Activated CD8-positive, alpha-beta T cell treated with anti-CD3 and anti-CD28 coated beads, Interleukin-2, amount 10 ng/mL, durations not matched to agents 7 days and 5 days (primary cell): ENCODE results near the gene RGS10. TPM values are rescaled to one million over a fixed set of nuclear protein-coding genes. Genes with fewer than 3 reads are reported as not detected.
"Not testable (repeated sequence)": the region's sequence is repeated elsewhere in the genome, so short reads cannot be mapped to it uniquely, and the experiment has no call there.

ENCODE experiments used
- ATAC-seq: fragments of 150-1000 bp; cut with Tn5 transposase; one replicate; pipeline ENCODE4 v1.10.0; 2021; ENCODE audit warnings: moderate library complexity
- CTCF ChIA-PET: fragments of 350-600 bp; sonication (Branson Sonifier 250); formaldehyde crosslinking; loops from one replicate; lab custom pipeline; 2021; ENCODE audit warnings: antibody characterized with exemption; lab: Charles Lee
- POLR2A ChIA-PET: fragments of 350-600 bp; sonication (Branson Sonifier 250); formaldehyde crosslinking; loops from one replicate; lab custom pipeline; 2021; ENCODE audit warnings: antibody characterized with exemption; lab: Charles Lee
- DNase-seq: peaks from one replicate; pipeline ENCODE4 v3.0.0-alpha.2; 2020
- H3K27ac Mint-ChIP-seq: one replicate; pipeline ENCODE4 v1.8.0; 2021; ENCODE audit warnings: mild to moderate bottlenecking, mixed read lengths
- H3K27me3 Mint-ChIP-seq: one replicate; pipeline ENCODE4 v1.8.0; 2021; ENCODE audit warnings: low read depth, mixed read lengths
- H3K36me3 Mint-ChIP-seq: one replicate; pipeline ENCODE4 v1.8.0; 2021; ENCODE audit warnings: low read depth, mixed read lengths
- H3K4me1 Mint-ChIP-seq: one replicate; pipeline ENCODE4 v1.8.0; 2021; ENCODE audit warnings: low read depth, mixed read lengths
- H3K4me3 Mint-ChIP-seq: one replicate; pipeline ENCODE4 v1.8.0; 2021; ENCODE audit warnings: mild to moderate bottlenecking, mixed read lengths
- H3K9me3 Mint-ChIP-seq: one replicate; pipeline ENCODE4 v1.8.0; 2022; ENCODE audit warnings: mixed read lengths; ENCODE audit not compliant: insufficient read depth
- total RNA-seq, 2 experiments: library from RNA; stranded (reverse); gene quantifications; one replicate each; pipeline ENCODE4 v1.2.3, GENCODE V29; 2021

The RGS10 gene
- total RNA-seq, 2 experiments from 2014 or later: 166 TPM

- POLR2A ChIA-PET: no interaction called here
- Mint-ChIP-seq H3K4me1 (peaks cover 13% of the 10 kb centered on the region), H3K9me3 (no peaks in the 10 kb centered on the region), H3K4me3 (no peak overlapping the region), H3K36me3 (no peaks in the 10 kb centered on the region), H3K27ac (no peak overlapping the region), H3K27me3 (peaks cover 12% of the 10 kb centered on the region)
- DNase-seq (no peak), ATAC-seq (no peak)
- CTCF ChIA-PET: interaction anchor here (0.6 to 2.1 kb wide), 2 partner anchors 21 to 267 kb away, joined by 3 to 8 read pairs; no protein-coding TSS in a partner anchor
These were observed 76.4 kb downstream of the RGS10 start for GRCh38 chr10:119466076-119466475.

DNA sequence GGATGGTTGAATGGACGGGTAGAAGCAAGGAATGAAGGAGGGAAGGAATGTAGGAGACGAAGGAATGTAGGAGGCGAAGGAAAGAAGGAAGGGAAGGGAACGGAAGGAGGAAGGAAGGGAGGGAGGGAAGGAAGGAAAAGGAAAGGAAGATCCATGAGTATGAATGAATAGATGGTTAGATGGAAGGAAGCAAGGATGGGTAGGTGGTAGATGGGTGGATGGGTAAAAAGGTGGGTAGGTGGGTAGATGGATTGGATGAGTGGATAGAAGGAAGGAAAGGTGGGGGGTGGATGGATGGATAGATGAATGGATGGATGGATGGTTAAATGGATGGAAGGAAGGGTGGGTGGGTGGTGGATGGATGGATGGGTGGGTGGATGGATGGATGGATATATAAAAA lies 77.4 kb downstream of the RGS10 start:
- Mint-ChIP-seq H3K27ac (no peak overlapping the region), H3K36me3 (no peaks in the 10 kb centered on the region), H3K4me3 (no peak overlapping the region), H3K9me3 (no peaks in the 10 kb centered on the region), H3K27me3 (peaks cover 12% of the 10 kb centered on the region), H3K4me1 (peaks cover 13% of the 10 kb centered on the region)
- DNase-seq (no peak), ATAC-seq (no peak)
- ChIA-PET POLR2A (no interaction called here), CTCF (interaction anchor here (2.1 kb wide), 1 partner anchor 20 kb away, joined by 8 read pairs; no protein-coding TSS in a partner anchor)

- CTCF ChIA-PET, H3K36me3 Mint-ChIP-seq, H3K9me3 Mint-ChIP-seq, ATAC-seq, H3K4me3 Mint-ChIP-seq, DNase-seq, H3K27ac Mint-ChIP-seq, POLR2A ChIA-PET: not testable (repeated sequence)
- peaks cover 12% of the 10 kb centered on the region for H3K27me3 Mint-ChIP-seq
- peaks cover 13% of the 10 kb centered on the region for H3K4me1 Mint-ChIP-seq
These were observed 79.3 kb downstream of the RGS10 start for GRCh38 chr10:119463195-119463594.

- no peak for DNase-seq
- Mint-ChIP-seq H3K36me3 (no peaks in the 10 kb centered on the region), H3K27ac (no peak overlapping the region), H3K9me3 (no peaks in the 10 kb centered on the region), H3K4me3 (no peak overlapping the region), H3K4me1 (peaks cover 13% of the 10 kb centered on the region), H3K27me3 (peaks cover 12% of the 10 kb centered on the region)
- ChIA-PET CTCF (no interaction called here), POLR2A (no interaction called here)
- ATAC-seq: no peak
These were observed 79.7 kb downstream of the RGS10 start for GRCh38 chr10:119462773-119463172.

- ChIA-PET CTCF (no interaction called here), POLR2A (no interaction called here)
- DNase-seq (no peak), ATAC-seq (no peak)
- H3K36me3 Mint-ChIP-seq: no peaks in the 10 kb centered on the region
- H3K4me3 Mint-ChIP-seq: no peak overlapping the region
- H3K27me3 Mint-ChIP-seq: peaks cover 11% of the 10 kb centered on the region
- H3K27ac Mint-ChIP-seq: no peak overlapping the region
- peaks cover 13% of the 10 kb centered on the region for H3K4me1 Mint-ChIP-seq
- no peaks in the 10 kb centered on the region for H3K9me3 Mint-ChIP-seq
These were observed 80.6 kb downstream of the RGS10 start for GRCh38 chr10:119461923-119462322.

GRCh38 chr10:119461380-119461779 lies 81.1 kb downstream of the RGS10 start:
- POLR2A ChIA-PET: no interaction called here
- H3K4me3 Mint-ChIP-seq: no peak overlapping the region
- H3K27ac Mint-ChIP-seq: no peak overlapping the region
- H3K27me3 Mint-ChIP-seq: peaks cover 8% of the 10 kb centered on the region
- CTCF ChIA-PET: interaction anchor here (1.8 kb wide), 1 partner anchor 16 kb away, joined by 8 read pairs; no protein-coding TSS in a partner anchor
- H3K4me1 Mint-ChIP-seq: peaks cover 7% of the 10 kb centered on the region
- no peak for ATAC-seq
- DNase-seq: no peak
- H3K36me3 Mint-ChIP-seq: no peaks in the 10 kb centered on the region
- no peaks in the 10 kb centered on the region for H3K9me3 Mint-ChIP-seq

DNA sequence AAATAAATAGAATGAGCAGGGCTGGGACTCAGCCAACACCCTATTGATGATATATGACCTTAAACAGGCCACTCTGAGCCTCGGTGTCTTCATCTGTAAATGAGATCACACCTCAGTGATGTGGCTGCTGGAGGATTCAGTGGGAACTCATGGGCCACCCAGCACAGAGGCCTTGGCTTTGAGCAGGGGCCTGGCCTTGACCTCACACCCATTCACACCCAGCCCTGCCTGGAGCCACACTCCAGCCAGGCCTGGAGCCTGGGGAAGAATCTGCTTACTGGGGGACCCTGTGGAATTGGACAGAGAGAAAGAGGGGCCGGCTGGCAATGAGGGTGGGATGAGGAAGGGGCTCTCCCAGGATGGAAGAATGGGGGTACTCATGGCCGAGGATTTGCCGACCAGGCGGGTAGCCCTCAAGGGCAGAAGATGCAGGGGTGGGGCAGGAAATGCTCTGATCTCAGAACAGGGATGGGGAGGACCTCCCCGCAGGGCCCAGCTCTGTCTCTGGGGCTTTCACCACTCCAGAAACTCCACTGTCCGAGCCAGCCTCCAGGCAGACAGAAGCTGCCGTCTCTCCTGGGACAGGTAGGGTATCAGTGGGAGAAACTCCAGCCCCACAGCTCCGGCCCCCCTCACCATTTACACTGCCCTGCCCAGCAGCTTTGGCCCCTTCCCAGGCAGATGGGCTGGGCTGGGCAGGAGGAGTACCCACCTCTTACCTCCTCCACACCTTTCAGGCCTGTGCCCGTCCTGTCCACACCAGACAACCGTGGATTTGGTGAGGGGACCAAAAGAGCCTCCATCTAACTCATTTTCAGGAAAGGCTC lies 81.9 kb downstream of the RGS10 start:
- ChIA-PET POLR2A (no interaction called here), CTCF (interaction anchor here (1.8 kb wide), 1 partner anchor 15 kb away, joined by 8 read pairs; no protein-coding TSS in a partner anchor)
- DNase-seq: no peak
- Mint-ChIP-seq H3K4me3 (no peak overlapping the region), H3K4me1 (no peaks in the 10 kb centered on the region), H3K36me3 (no peaks in the 10 kb centered on the region), H3K27ac (no peak overlapping the region), H3K9me3 (no peaks in the 10 kb centered on the region), H3K27me3 (peaks cover 8% of the 10 kb centered on the region)
- no peak for ATAC-seq

- Mint-ChIP-seq H3K27ac (no peak overlapping the region), H3K4me1 (no peaks in the 10 kb centered on the region), H3K27me3 (peaks cover 4% of the 10 kb centered on the region), H3K36me3 (no peaks in the 10 kb centered on the region), H3K4me3 (no peak overlapping the region), H3K9me3 (no peaks in the 10 kb centered on the region)
- ATAC-seq: no peak
- ChIA-PET CTCF (interaction anchor here (1.8 to 2.1 kb wide), 2 partner anchors 14 kb away, joined by 8 read pairs; no protein-coding TSS in a partner anchor), POLR2A (no interaction called here)
- no peak for DNase-seq
These were observed 82.7 kb downstream of the RGS10 start for GRCh38 chr10:119459681-119460340.

GRCh38 chr10:119457966-119458766 lies 84.4 kb downstream of the RGS10 start:
- no peak overlapping the region for H3K4me3 Mint-ChIP-seq
- H3K9me3 Mint-ChIP-seq: no peaks in the 10 kb centered on the region
- DNase-seq: no peak
- CTCF ChIA-PET: interaction anchor here (0.8 to 2.1 kb wide), 2 partner anchors 13 to 40 kb away, joined by 3 to 8 read pairs; no protein-coding TSS in a partner anchor
- H3K4me1 Mint-ChIP-seq: no peaks in the 10 kb centered on the region
- H3K27ac Mint-ChIP-seq: no peak overlapping the region
- H3K27me3 Mint-ChIP-seq: peaks cover 4% of the 10 kb centered on the region
- no peaks in the 10 kb centered on the region for H3K36me3 Mint-ChIP-seq
- no peak for ATAC-seq
- POLR2A ChIA-PET: no interaction called here

DNA sequence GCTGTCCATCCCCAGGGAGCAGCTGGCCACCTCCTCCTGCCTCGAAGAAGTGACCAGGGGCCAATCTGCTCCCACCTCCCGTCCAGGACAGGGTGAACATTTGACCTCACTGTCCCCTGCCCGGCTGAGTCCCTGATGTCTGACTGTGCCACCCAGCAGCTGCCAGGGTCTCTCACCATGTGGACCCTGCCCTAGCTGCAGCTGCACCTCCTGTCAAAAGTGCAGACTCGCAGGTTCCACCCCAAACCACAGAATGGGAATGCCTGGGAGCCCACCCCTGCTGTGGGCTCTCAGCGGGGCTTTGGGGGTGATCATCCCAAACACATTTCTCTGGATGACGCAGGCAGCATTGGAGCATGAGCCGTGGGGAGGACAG lies 86.1 kb downstream of the RGS10 start:
- no peaks in the 10 kb centered on the region for H3K9me3 Mint-ChIP-seq
- ChIA-PET CTCF (interaction anchor here (1.6 to 1.8 kb wide), 2 partner anchors 11 to 257 kb away, joined by 5 to 12 read pairs; no protein-coding TSS in a partner anchor), POLR2A (no interaction called here)
- no peaks in the 10 kb centered on the region for H3K4me1 Mint-ChIP-seq
- no peak for DNase-seq
- no peak overlapping the region for H3K4me3 Mint-ChIP-seq
- H3K27ac Mint-ChIP-seq: no peak overlapping the region
- ATAC-seq: no peak
- H3K36me3 Mint-ChIP-seq: no peaks in the 10 kb centered on the region
- no peaks in the 10 kb centered on the region for H3K27me3 Mint-ChIP-seq

DNA sequence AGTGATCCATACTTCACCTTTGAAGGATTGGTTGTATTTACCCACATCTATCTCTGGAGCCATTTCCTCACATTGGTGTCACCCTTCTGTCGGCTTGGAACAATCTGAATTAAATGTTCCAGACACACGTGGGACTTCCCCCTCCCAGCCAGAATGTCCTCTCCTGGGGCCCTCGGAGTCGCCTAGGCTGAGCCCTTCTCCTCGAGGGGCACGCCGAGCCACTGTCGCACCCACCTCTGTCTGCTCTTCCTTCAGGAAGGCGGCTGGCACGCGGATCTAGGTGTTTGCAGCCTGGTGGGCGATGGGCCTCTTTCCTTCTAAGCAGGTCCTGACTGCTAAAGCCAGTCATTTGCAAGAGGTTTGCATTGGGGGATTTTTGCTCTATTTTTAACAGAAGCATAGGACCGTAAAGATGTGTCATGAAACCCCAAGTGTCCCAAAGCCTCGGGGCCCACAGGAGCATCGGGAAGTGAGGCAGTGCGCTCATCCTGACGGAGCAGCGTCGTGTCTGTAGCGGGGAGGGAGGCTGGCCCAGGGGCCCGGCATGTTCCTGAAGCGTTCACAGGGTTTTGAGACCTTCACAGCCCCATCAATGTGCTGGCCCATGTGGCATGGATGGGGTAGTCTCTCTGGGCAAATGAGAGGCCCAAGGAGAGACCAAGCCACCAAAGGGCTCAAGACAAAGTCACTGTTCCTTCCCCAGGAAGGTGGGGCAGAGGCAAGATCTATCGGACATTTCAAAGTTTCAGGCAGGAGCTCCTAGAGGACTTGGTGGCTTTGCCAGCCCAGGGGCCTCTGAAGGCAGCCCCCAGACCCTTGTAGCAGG lies 86.7 kb downstream of the RGS10 start:
- H3K4me3 Mint-ChIP-seq: no peak overlapping the region
- ChIA-PET POLR2A (no interaction called here), CTCF (interaction anchor here (1.6 to 1.8 kb wide), 2 partner anchors 10 to 256 kb away, joined by 5 to 12 read pairs; no protein-coding TSS in a partner anchor)
- no peaks in the 10 kb centered on the region for H3K27me3 Mint-ChIP-seq
- ATAC-seq: no peak
- H3K27ac Mint-ChIP-seq: no peak overlapping the region
- no peaks in the 10 kb centered on the region for H3K36me3 Mint-ChIP-seq
- no peak for DNase-seq
- H3K4me1 Mint-ChIP-seq: no peaks in the 10 kb centered on the region
- H3K9me3 Mint-ChIP-seq: no peaks in the 10 kb centered on the region
